Tibial artery (tissue), 4 donors: Measurements from ENCODE around the gene IL17RD.
"Not testable (repeated sequence)": the region's sequence is repeated elsewhere in the genome, so short reads cannot be mapped to it uniquely, and the experiment has no call there.

ENCODE experiments used
- DNase-seq, 2 donors: peaks; one replicate each; pipeline ENCODE4 v3.0.0-alpha.2; 2019
- H3K27ac ChIP-seq, 2 donors: fragments of 200-600 bp; sonication (generic) in 1 of 2; 1 replicate in 1 of 2; 2 replicates in 1 of 2; pipeline ENCODE4 v1.5.1; 2018 to 2019; ENCODE audit warnings: mild to moderate bottlenecking in 1 of 2
- H3K27me3 ChIP-seq, 2 donors: fragments of 200-600 bp; sonication (generic) in 1 of 2; one replicate each; pipeline versions ENCODE4 v1.5.1 to v1.6.0; 2016 to 2019
- H3K36me3 ChIP-seq, 3 donors: fragments of 200-600 bp; sonication (generic) in 2 of 3; one replicate each; pipeline ENCODE4 v1.5.1; 2016 to 2019; ENCODE audit warnings: mild to moderate bottlenecking in 2 of 3
- H3K4me1 ChIP-seq, 4 donors: fragments of 200-600 bp; sonication (generic) in 2 of 4; 1 replicate in 3 of 4; 2 replicates in 1 of 4; pipeline ENCODE4 v1.5.1; 2016 to 2019
- H3K4me3 ChIP-seq, 2 donors: fragments of 200-600 bp; sonication (generic) in 1 of 2; 1 replicate in 1 of 2; 2 replicates in 1 of 2; pipeline ENCODE4 v1.5.1; 2018 to 2019; ENCODE audit warnings: mild to moderate bottlenecking in 2 of 2
- H3K9me3 ChIP-seq, 3 donors: fragments of 200-600 bp; sonication (generic) in 1 of 3; one replicate each; pipeline ENCODE4 v1.5.1; 2016 to 2019
- CTCF ChIP-seq, 2 experiments: fragments of 200-600 bp in 1 of 2; fragments of 450-650 bp in 1 of 2; IDR thresholded peaks; one replicate each; pipeline ENCODE4 v1.5.1; 2017 to 2019; ENCODE audit warnings: antibody characterized with exemption in 2 of 2, mild to moderate bottlenecking in 1 of 2, moderate library complexity in 1 of 2
- intact Hi-C: fragments of 100-400 bp; cut with DNase I; formaldehyde crosslinking; loops from one replicate; pipeline ENCODE4 v1.15.0; 2023; ENCODE audit warnings: low total_unique reads

Gene IL17RD

GRCh38 chr3:57085211-57085610 is 79.9 kb downstream of the IL17RD start:
- Histone ChIP-seq H3K27me3 (no peaks in the 10 kb centered on the region), H3K36me3 (no peaks in the 10 kb centered on the region), H3K4me3 (no peak overlapping the region), H3K4me1 (no peaks in the 10 kb centered on the region), H3K9me3 (no peaks in the 10 kb centered on the region), H3K27ac (no peak overlapping the region)
- intact Hi-C loops: no loop called here
- DNase-seq: no peak
- no peak for TF ChIP-seq CTCF (IDR thresholded peaks at IDR 0.05)

- DNase-seq, H3K27me3 ChIP-seq, H3K36me3 ChIP-seq, H3K27ac ChIP-seq, H3K9me3 ChIP-seq, H3K4me3 ChIP-seq, intact Hi-C loops: not testable (repeated sequence)
- H3K4me1 ChIP-seq: peaks cover 0 to 12% (median 5%) of the 10 kb centered on the region in 4 donors
These were observed 81.7 kb downstream of the IL17RD start for GRCh38 chr3:57083266-57083995.

GRCh38 chr3:57082481-57082880 is 82.7 kb downstream of the IL17RD start:
- H3K9me3 ChIP-seq: no peaks in the 10 kb centered on the region
- no peaks in the 10 kb centered on the region for H3K27me3 ChIP-seq
- TF ChIP-seq CTCF (IDR thresholded peaks at IDR 0.05): no peak
- H3K27ac ChIP-seq: no peak overlapping the region
- no peaks in the 10 kb centered on the region for H3K36me3 ChIP-seq
- no peak overlapping the region for H3K4me3 ChIP-seq
- no peak for DNase-seq
- intact Hi-C loops: no loop called here
- peaks cover 0 to 21% (median 6%) of the 10 kb centered on the region in 4 donors for H3K4me1 ChIP-seq

GRCh38 chr3:57081173-57081572 is 84.0 kb downstream of the IL17RD start:
- no peaks in the 10 kb centered on the region for H3K36me3 ChIP-seq
- H3K9me3 ChIP-seq: no peaks in the 10 kb centered on the region
- DNase-seq: no peak
- no peak overlapping the region for H3K4me3 ChIP-seq
- peaks cover 0 to 21% (median 6%) of the 10 kb centered on the region in 4 donors for H3K4me1 ChIP-seq
- intact Hi-C loops: no loop called here
- no peak overlapping the region for H3K27ac ChIP-seq
- no peak for TF ChIP-seq CTCF (IDR thresholded peaks at IDR 0.05)
- no peaks in the 10 kb centered on the region for H3K27me3 ChIP-seq

- intact Hi-C loops: no loop called here
- Histone ChIP-seq H3K27ac (no peak overlapping the region), H3K27me3 (no peaks in the 10 kb centered on the region), H3K36me3 (no peaks in the 10 kb centered on the region), H3K4me1 (peaks cover 0 to 21% (median 6%) of the 10 kb centered on the region in 4 donors), H3K9me3 (no peaks in the 10 kb centered on the region), H3K4me3 (no peak overlapping the region)
- no peak for DNase-seq
- TF ChIP-seq CTCF (IDR thresholded peaks at IDR 0.05): no peak
These were observed 85.0 kb downstream of the IL17RD start for GRCh38 chr3:57080171-57080570.

GRCh38 chr3:57079474-57079831 is 85.7 kb downstream of the IL17RD start:
- Histone ChIP-seq H3K27me3 (no peaks in the 10 kb centered on the region), H3K36me3 (no peaks in the 10 kb centered on the region), H3K4me3 (peak overlapping the region; percentile 67 to 78), H3K27ac (no peak overlapping the region), H3K9me3 (no peaks in the 10 kb centered on the region), H3K4me1 (peaks cover 0 to 21% (median 6%) of the 10 kb centered on the region in 4 donors)
- DNase-seq: peak in 1 of 2 donors; percentile 33
- no peak for TF ChIP-seq CTCF (IDR thresholded peaks at IDR 0.05)
- intact Hi-C loops: loop anchor here (10.0 kb wide), 1 partner anchor 85 kb away; no protein-coding TSS in a partner anchor
